ENCODE results near the gene ALB. TPM values are rescaled to one million over a fixed set of nuclear protein-coding genes. Genes with fewer than 3 reads are reported as not detected.

The ALB gene
- total and polyA plus RNA-seq, 10 donors: 0.46 to 16.2 (median 0.85) TPM; not detected in 3

GRCh38 chr4:73434311-73434710 is 30.2 kb downstream of the ALB start:
- no peak for TF ChIP-seq POLR2A (IDR thresholded peaks at IDR 0.05)
- TF ChIP-seq, protein P1, sequence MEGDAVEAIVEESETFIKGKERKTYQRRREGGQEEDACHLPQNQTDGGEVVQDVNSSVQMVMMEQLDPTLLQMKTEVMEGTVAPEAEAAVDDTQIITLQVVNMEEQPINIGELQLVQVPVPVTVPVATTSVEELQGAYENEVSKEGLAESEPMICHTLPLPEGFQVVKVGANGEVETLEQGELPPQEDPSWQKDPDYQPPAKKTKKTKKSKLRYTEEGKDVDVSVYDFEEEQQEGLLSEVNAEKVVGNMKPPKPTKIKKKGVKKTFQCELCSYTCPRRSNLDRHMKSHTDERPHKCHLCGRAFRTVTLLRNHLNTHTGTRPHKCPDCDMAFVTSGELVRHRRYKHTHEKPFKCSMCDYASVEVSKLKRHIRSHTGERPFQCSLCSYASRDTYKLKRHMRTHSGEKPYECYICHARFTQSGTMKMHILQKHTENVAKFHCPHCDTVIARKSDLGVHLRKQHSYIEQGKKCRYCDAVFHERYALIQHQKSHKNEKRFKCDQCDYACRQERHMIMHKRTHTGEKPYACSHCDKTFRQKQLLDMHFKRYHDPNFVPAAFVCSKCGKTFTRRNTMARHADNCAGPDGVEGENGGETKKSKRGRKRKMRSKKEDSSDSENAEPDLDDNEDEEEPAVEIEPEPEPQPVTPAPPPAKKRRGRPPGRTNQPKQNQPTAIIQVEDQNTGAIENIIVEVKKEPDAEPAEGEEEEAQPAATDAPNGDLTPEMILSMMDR (IDR thresholded peaks at IDR 0.05 in 8 of 11, conservative IDR thresholded peaks at IDR 0.05 in 3 of 11): peak in 6 of 11 experiments; percentile 9 to 46 (median 34)
- TF ChIP-seq POLR2AphosphoS5 (IDR thresholded peaks at IDR 0.05): no peak
- peaks cover 0 to 6% (median 0%) of the 10 kb centered on the region in 7 donors for H3K27me3 ChIP-seq (replicated peaks in 1 of 7)
- 47 to 56% (median 51%) methylated on average over 3 of the region's 3 CpGs for WGBS, 5 donors
- no peak overlapping the region for H3K4me3 ChIP-seq
- no peaks in the 10 kb centered on the region for H3K9me3 ChIP-seq
- H3K36me3 ChIP-seq: no peaks in the 10 kb centered on the region
- no peak overlapping the region for H3K27ac ChIP-seq
- no peaks in the 10 kb centered on the region for H3K4me1 ChIP-seq
- intact Hi-C loops (cut with DNase I; ENCODE audit: low total_unique reads): no loop called here
- DNase-seq: no peak

DNA sequence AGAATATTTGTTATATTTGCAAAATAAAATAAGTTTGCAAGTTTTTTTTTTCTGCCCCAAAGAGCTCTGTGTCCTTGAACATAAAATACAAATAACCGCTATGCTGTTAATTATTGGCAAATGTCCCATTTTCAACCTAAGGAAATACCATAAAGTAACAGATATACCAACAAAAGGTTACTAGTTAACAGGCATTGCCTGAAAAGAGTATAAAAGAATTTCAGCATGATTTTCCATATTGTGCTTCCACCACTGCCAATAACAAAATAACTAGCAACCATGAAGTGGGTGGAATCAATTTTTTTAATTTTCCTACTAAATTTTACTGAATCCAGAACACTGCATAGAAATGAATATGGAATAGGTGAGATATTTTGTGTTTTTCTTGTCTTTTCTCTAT is 31.9 kb downstream of the ALB start, which contains the start of gene AFP:
Gene AFP (plus strand): TSS at position 238 of the 400 bp plus-strand sequence. CDS start 42 bp downstream, at position 280.
- Histone ChIP-seq H3K4me1 (no peaks in the 10 kb centered on the region), H3K36me3 (no peaks in the 10 kb centered on the region), H3K27me3 (replicated peaks in 1 of 7) (peaks cover 0 to 6% (median 0%) of the 10 kb centered on the region in 7 donors), H3K4me3 (no peak within 1 kb of the TSS), H3K27ac (no peak within 1 kb of the TSS), H3K9me3 (no peaks in the 10 kb centered on the region)
- 74 to 83% (median 75%) methylated on average over 1 of the region's 1 CpG for WGBS, 5 donors
- intact Hi-C loops (cut with DNase I; ENCODE audit: low total_unique reads): no loop called here
- DNase-seq: no peak
- TF ChIP-seq POLR2AphosphoS5 (IDR thresholded peaks at IDR 0.05) (no peak), POLR2A (IDR thresholded peaks at IDR 0.05) (no peak)
- TF ChIP-seq, protein P1 (IDR thresholded peaks at IDR 0.05 in 8 of 11, conservative IDR thresholded peaks at IDR 0.05 in 3 of 11): no peak

- H3K4me3 ChIP-seq: no peak overlapping the region
- no peak for DNase-seq
- 68 to 82% (median 75%) methylated on average over 3 of the region's 3 CpGs for WGBS, 5 donors
- intact Hi-C loops (cut with DNase I; ENCODE audit: low total_unique reads): no loop called here
- no peak overlapping the region for H3K27ac ChIP-seq
- TF ChIP-seq POLR2A (IDR thresholded peaks at IDR 0.05) (no peak), POLR2AphosphoS5 (IDR thresholded peaks at IDR 0.05) (no peak)
- TF ChIP-seq, protein P1 (IDR thresholded peaks at IDR 0.05 in 8 of 11, conservative IDR thresholded peaks at IDR 0.05 in 3 of 11): no peak
- H3K9me3 ChIP-seq: no peaks in the 10 kb centered on the region
- no peaks in the 10 kb centered on the region for H3K36me3 ChIP-seq
- no peaks in the 10 kb centered on the region for H3K4me1 ChIP-seq
- H3K27me3 ChIP-seq (replicated peaks in 1 of 7): peaks cover 0 to 6% (median 0%) of the 10 kb centered on the region in 7 donors
These were observed 32.8 kb downstream of the ALB start for GRCh38 chr4:73436674-73437557.

DNA sequence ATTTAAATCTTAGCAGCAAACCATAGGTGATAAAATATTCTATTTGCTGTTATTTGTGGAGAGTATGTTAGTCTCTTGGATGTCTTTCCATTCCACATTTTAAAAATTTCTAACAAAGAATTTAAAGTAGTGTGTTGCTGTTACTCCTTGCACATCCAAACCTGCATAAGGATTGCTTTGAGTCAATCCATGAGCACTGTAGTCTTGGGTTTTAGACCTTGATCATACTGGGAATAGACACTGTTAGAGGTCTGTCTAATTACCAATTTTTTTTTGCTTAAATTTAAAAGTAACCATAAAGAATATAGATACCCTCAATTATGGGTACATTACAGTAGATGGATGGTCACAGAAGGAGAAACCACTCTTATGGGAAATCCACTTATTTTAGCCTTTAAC is 33.5 kb downstream of the ALB start:
- no peak for DNase-seq
- peaks cover 0 to 6% (median 0%) of the 10 kb centered on the region in 7 donors for H3K27me3 ChIP-seq (replicated peaks in 1 of 7)
- H3K4me3 ChIP-seq: no peak overlapping the region
- intact Hi-C loops (cut with DNase I; ENCODE audit: low total_unique reads): no loop called here
- no peaks in the 10 kb centered on the region for H3K36me3 ChIP-seq
- no peak overlapping the region for H3K27ac ChIP-seq
- no peaks in the 10 kb centered on the region for H3K9me3 ChIP-seq
- TF ChIP-seq POLR2A (IDR thresholded peaks at IDR 0.05): no peak
- no peak for TF ChIP-seq POLR2AphosphoS5 (IDR thresholded peaks at IDR 0.05)
- TF ChIP-seq, protein P1 (IDR thresholded peaks at IDR 0.05 in 8 of 11, conservative IDR thresholded peaks at IDR 0.05 in 3 of 11): no peak
- no peaks in the 10 kb centered on the region for H3K4me1 ChIP-seq
